ENCODE results near the gene ERGIC1.

ERGIC1 gene

DNA sequence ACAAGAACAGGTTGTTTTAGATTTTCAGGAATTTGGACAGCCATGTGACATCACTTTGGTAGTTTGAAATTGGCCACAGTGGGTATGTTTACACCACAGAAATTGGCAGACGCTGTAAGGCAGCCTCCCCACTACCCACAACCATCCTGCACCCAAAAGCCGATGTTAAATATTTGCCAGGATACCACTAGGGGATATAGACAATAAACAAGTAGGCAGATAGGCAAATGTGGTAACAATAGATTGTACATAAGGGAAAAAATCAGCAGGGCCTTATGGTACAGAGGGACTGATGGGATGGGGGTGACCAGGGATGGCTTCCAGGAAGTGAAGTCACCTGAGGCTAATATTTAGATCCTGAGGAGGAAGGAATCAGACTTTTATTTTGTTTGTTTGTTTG, 31.9 kb upstream of the ERGIC1 start:
- TF ChIP-seq, protein P1, sequence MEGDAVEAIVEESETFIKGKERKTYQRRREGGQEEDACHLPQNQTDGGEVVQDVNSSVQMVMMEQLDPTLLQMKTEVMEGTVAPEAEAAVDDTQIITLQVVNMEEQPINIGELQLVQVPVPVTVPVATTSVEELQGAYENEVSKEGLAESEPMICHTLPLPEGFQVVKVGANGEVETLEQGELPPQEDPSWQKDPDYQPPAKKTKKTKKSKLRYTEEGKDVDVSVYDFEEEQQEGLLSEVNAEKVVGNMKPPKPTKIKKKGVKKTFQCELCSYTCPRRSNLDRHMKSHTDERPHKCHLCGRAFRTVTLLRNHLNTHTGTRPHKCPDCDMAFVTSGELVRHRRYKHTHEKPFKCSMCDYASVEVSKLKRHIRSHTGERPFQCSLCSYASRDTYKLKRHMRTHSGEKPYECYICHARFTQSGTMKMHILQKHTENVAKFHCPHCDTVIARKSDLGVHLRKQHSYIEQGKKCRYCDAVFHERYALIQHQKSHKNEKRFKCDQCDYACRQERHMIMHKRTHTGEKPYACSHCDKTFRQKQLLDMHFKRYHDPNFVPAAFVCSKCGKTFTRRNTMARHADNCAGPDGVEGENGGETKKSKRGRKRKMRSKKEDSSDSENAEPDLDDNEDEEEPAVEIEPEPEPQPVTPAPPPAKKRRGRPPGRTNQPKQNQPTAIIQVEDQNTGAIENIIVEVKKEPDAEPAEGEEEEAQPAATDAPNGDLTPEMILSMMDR (IDR thresholded peaks at IDR 0.05; ENCODE audit: low read length, missing control alignments): no peak
- DNase-seq (ENCODE audit: low read depth): no peak
- no peak overlapping the region for H3K4me3 ChIP-seq (replicated peaks; ENCODE audit: low read depth, low read length)

- peak; percentile 68 for DNase-seq (ENCODE audit: low read depth)
- H3K4me3 ChIP-seq (replicated peaks; ENCODE audit: low read depth, low read length): no peak overlapping the region
- TF ChIP-seq, protein P1 (IDR thresholded peaks at IDR 0.05; ENCODE audit: low read length, missing control alignments): no peak
These were observed 31.4 kb upstream of the ERGIC1 start for GRCh38 chr5:172802567-172803176.

DNA sequence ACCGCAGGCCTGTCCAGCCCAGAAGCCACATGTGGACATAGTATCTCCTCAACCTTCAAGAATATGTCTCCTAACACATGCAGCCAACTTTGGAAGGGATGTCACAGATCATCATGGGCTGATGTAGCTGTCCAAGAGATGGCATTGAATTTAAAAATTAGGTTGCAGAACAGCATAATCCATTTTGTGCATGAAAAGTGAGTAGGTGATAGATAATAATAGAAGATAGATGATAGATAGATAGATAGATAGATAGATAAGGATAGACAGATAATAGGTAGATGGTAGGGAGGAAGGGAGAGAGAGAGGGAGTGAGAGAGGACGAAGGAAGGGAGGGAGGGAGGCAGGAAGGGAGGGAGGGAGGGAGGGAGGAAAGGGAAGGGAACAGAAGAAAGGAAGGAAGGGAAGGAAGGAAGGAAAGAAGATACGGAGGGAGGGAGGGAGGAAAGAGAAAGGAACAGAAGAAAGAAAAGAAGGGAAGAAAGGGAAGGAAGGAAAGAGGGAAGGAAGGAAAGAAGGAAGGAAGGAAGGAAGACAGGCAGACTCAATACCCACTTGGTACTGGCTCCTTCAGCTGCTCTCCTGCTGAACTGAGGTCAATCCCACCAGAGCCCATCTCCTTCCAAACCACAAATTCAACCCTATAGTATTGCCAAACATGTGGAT, 28.9 kb upstream of the ERGIC1 start:
- DNase-seq (ENCODE audit: low read depth): no peak
- H3K4me3 ChIP-seq (replicated peaks; ENCODE audit: low read depth, low read length): no peak overlapping the region
- TF ChIP-seq, protein P1 (IDR thresholded peaks at IDR 0.05; ENCODE audit: low read length, missing control alignments): no peak

DNA sequence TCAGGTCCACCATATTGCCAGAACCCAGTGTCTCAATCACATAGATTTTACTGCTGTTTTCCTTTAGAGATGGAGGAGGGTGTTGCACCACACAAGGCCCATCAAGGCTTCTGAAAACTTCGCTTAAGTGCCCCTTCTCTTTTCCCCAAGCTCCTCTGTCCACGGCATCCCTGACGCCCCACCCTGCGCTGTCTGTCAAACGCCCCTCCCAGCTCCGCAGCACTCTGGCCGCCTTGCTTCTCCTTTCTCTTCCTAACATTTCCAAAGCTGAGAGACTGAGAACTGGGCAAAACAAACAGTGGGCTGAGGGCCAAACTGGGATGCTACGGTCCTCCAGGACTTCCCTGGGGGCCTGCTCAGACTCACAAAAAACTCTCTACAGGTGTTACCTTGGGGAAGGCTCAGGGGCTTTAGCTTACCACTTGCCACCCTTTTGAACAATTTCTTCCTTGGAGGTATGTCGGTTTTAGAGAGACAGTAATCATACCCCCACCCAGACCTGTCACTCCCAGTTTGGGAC, 28.3 kb upstream of the ERGIC1 start:
- TF ChIP-seq, protein P1 (IDR thresholded peaks at IDR 0.05; ENCODE audit: low read length, missing control alignments): no peak
- H3K4me3 ChIP-seq (replicated peaks; ENCODE audit: low read depth, low read length): no peak overlapping the region
- DNase-seq (ENCODE audit: low read depth): no peak

GRCh38 chr5:172806897-172807672, 27.0 kb upstream of the ERGIC1 start:
- TF ChIP-seq, protein P1 (IDR thresholded peaks at IDR 0.05; ENCODE audit: low read length, missing control alignments): no peak
- DNase-seq (ENCODE audit: low read depth): peak; percentile 87
- no peak overlapping the region for H3K4me3 ChIP-seq (replicated peaks; ENCODE audit: low read depth, low read length)

DNA sequence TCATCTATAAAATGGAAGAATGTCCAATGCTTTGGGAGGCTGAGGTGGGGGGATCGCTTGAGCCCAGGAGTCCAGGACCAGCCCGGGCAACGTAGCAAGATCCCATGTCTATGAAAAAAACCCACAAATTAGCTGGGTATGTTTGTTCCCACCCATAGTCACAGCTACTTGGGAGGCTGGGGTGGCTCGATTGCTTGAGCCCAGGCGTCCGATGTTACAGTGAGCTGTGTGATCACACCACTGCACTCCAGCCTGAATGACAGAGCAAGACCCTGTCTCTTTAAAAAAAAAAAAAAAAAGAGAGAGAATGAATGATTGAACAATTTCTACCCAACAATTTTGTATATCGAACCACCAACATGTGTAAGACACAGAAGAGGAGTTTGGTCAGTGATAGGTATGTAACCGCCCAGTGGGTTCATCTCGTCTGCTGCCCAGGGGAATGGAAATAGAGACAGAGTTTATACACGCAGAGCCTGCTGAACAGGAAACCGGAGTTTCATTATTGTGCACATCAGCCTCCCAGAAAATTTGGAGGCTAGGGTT, 26.2 kb upstream of the ERGIC1 start:
- H3K4me3 ChIP-seq (replicated peaks; ENCODE audit: low read depth, low read length): no peak overlapping the region
- TF ChIP-seq, protein P1 (IDR thresholded peaks at IDR 0.05; ENCODE audit: low read length, missing control alignments): no peak
- no peak for DNase-seq (ENCODE audit: low read depth)

Measured in fibroblast of pulmonary artery (primary cell).